Gastroesophageal sphincter (tissue), 3 donors: Measurements from ENCODE around the gene DPEP2.

Experiments
- CTCF ChIP-seq, 4 experiments: fragments of 200-600 bp in 2 of 4; fragments of 450-650 bp in 2 of 4; sonication (generic) in 1 of 4; IDR thresholded peaks; one replicate each; pipeline ENCODE4 v1.5.1; 2017 to 2019; ENCODE audit warnings: antibody characterized with exemption in 4 of 4, mild to moderate bottlenecking in 2 of 4, moderate library complexity in 2 of 4
- EP300 ChIP-seq: sonication (generic); formaldehyde crosslinking; IDR thresholded peaks from one replicate; pipeline ENCODE4 v1.6.1; 2017; ENCODE audit warnings: antibody characterized with exemption, mild to moderate bottlenecking
- POLR2A ChIP-seq, 2 donors: fragments of 450-650 bp; IDR thresholded peaks; one replicate each; pipeline ENCODE4 v1.6.1; 2017; ENCODE audit warnings: antibody characterized with exemption in 2 of 2, mild to moderate bottlenecking in 2 of 2, moderate library complexity in 1 of 2
- POLR2AphosphoS5 ChIP-seq: sonication (generic); formaldehyde crosslinking; IDR thresholded peaks from one replicate; pipeline ENCODE4 v1.6.1; 2017; ENCODE audit warnings: antibody characterized with exemption

DNA sequence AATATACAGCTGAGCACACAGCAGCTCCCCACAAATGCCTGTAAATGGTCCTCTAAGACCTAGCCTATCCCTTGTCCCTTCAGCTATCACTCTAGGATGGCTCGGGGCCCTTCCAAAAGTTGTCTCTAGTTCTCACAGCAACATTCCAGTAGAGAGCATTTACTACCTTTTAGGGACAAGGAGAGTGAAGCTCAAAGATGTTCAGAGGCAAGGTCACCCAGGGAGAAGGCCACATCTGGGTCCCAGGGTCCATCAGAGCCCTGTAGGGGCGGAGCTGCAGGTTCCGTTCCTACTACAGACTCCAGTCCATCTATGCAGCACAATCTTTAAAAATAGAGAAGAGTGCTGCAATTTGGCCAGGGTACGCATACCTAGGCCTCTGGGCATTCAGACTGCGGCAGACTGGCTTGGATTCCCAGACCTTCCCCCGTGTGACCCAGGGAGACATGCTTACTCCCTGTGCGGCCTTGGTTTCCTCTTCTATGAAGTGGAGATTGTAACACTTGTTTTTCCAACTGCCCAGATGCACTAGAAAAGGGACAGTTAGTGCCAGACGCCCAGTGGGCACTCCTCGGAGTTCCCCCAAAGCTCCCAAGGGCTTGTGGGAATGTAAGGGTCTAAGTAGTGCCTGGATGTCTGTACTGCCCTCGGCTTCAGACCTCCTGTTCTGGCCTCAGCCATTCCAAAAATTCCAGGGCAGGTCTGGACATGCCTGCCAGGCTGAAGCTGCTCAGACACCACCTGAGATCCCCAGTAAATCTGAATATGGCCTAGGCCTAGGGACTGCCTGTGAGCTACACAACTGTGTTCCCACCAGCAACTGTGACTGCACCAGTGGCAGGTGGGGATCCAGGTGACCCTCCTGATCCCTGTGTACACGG lies 33.4 kb downstream of the DPEP2 start:
- no peak for TF ChIP-seq POLR2AphosphoS5
- TF ChIP-seq CTCF (IDR thresholded peaks at IDR 0.05) = no peak
- no peak for TF ChIP-seq POLR2A (IDR thresholded peaks at IDR 0.05)
- TF ChIP-seq EP300 = no peak
